Muscle layer of duodenum (tissue), 2 donors: ENCODE results near the gene PTCD3.
A peak's percentile ranks its signal among the peaks of the same experiment; 100 is the strongest.

Experiments
- H3K27ac ChIP-seq: one replicate; pipeline ENCODE4 v1.7.0; 2013; ENCODE audit warnings: mild to moderate bottlenecking, low read length
- H3K27me3 ChIP-seq: one replicate; pipeline ENCODE4 v1.7.0; 2013; ENCODE audit warnings: low read depth, mild to moderate bottlenecking, control low read depth, low read length
- H3K36me3 ChIP-seq, 2 donors: one replicate each; pipeline ENCODE4 v1.7.0; 2013; ENCODE audit warnings: low read length in 2 of 2, control low read depth in 1 of 2, mild to moderate bottlenecking in 1 of 2; ENCODE audit not compliant: insufficient read depth in 2 of 2, control insufficient read depth in 1 of 2
- H3K4me1 ChIP-seq, 2 donors: one replicate each; pipeline ENCODE4 v1.7.0; 2013; ENCODE audit warnings: low read length in 2 of 2, mild to moderate bottlenecking in 2 of 2, control low read depth in 1 of 2, moderate library complexity in 1 of 2; ENCODE audit not compliant: insufficient read depth in 2 of 2, control insufficient read depth in 1 of 2
- H3K4me3 ChIP-seq, 2 donors: one replicate each; pipeline ENCODE4 v1.7.0; 2013; ENCODE audit warnings: low read length in 2 of 2, low read depth in 1 of 2, mild to moderate bottlenecking in 1 of 2
- H3K9me3 ChIP-seq, 2 donors: one replicate each; pipeline ENCODE4 v1.7.0; 2013; ENCODE audit warnings: low read length in 2 of 2, control low read depth in 1 of 2, mild to moderate bottlenecking in 1 of 2; ENCODE audit not compliant: control insufficient read depth in 1 of 2
- donor health status: healthy.

The PTCD3 gene

DNA sequence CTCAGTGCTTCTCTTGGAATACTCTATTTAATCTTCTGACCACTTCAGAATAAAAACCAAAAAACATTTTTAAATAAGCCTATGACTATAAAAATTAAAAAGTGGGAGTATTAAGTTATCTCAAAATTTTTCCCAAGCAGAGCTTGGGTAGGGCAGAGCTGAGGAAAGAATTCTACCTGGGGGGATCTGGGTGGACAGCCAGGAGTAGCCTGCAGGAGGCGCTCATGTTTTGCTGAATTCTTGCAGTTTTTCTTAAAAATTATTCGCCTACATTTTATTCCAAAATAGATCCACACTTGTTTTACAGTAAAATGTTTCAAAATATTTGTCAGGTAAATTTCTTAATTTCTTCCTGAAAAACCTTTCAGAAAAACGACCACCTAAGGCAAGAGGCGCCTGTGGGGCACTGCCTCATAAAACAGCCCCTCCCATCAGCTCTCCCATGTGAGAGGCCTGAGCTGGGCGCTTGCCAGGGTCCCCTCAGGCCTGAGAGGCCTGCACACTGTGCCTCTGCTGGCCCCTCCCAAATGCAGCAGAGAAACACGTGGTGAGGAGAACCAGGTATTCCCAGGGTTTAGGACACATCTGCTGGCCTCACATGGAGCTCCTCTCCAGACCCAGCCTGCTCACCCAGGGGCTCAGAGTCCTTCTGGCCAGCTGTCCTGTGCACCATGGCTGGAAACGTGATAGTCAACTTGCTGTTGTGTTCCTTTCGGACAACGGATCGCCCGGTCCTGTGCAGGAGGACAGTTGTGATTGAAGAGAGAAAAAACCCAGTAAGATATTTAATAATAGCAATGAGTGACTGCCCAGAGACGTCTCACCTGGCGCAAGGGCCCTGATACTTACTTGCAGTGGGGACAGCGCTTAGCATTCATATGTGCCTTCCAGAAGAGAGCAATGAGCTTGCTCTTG, 17.8 kb upstream of the PTCD3 start:
- Histone ChIP-seq H3K4me3 (no peak overlapping the region), H3K36me3 (peaks cover 32 to 57% of the 10 kb centered on the region in 2 donors), H3K27me3 (no peaks in the 10 kb centered on the region), H3K4me1 (no peaks in the 10 kb centered on the region), H3K27ac (no peak overlapping the region), H3K9me3 (no peaks in the 10 kb centered on the region)

DNA sequence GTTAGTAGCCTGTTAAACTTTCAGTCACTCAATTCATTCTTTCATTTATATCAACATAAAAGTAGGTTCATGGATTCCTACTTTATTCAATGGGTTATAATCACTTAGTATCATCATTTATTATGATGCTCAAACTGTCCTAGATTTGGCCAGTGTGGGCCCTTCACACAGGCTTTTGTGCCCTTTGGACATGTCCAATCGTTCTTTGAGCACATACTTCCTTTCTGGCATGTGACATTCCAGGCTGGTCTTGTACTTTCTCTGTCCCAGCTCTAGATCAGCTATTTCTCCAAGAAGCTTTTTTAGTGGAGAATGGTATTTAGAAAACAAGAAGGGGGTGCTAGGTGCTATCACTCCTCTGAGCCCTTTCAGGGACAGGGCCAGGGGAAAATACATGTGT, 11.8 kb upstream of the PTCD3 start:
- H3K36me3 ChIP-seq = peaks cover 34 to 66% of the 10 kb centered on the region in 2 donors
- no peaks in the 10 kb centered on the region for H3K27me3 ChIP-seq
- H3K4me1 ChIP-seq = no peaks in the 10 kb centered on the region
- no peak overlapping the region for H3K4me3 ChIP-seq
- H3K27ac ChIP-seq = no peak overlapping the region
- no peaks in the 10 kb centered on the region for H3K9me3 ChIP-seq

DNA sequence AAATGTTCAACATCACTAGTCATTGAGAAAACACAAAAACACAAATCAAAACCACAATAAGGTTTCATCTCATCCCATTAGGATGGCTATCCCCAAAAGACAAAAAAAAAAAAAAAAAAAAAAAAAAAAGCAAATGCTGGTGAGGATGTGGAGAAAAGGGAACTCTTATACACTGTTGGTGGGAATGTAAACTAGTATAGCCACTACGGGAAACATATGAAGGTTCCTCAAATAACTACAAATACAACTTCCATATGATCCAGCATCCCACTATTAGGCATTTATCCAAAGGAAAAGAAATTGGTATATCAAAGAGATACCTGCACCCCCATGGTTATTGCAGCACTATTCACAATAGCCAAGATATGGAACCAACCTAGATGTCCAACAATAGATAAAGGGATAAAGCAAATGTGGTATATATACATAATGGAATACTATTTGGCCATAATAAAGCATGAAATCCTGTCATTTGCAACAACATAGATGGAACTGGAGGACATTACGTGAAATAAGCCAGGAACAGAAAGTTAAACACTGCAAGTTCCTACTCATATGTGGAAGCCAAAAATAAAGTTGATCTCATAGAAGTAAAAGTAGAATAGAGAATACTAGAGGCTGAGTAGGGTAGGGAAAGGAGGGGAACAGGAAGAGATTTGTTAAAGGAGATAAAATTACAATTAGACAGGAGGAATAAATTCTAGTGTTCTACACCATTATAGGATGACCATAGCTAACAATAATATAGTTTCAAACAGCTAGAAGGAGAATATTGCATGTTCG, 8.7 kb upstream of the PTCD3 start:
- no peak overlapping the region for H3K4me3 ChIP-seq
- H3K27ac ChIP-seq = no peak overlapping the region
- H3K27me3 ChIP-seq = no peaks in the 10 kb centered on the region
- H3K36me3 ChIP-seq = peaks cover 41 to 62% of the 10 kb centered on the region in 2 donors
- no peaks in the 10 kb centered on the region for H3K4me1 ChIP-seq
- no peaks in the 10 kb centered on the region for H3K9me3 ChIP-seq

DNA sequence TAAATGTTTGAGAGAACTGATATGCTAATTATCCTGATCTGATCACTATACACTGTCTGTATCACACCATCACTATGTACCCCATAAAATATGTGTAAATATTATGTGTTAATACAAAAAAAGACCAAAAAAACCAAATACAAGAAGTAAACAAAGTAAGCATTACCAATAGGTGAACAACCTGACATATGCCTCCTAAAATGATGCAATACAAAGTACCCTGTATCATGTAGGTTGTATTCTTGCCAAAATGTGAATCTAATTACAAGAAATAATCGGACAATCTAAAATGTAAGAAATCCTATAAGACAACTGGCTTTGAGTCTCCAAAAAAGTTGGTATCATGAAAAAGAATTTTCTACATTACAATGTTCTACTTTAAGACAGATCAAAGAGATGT, 8.1 kb upstream of the PTCD3 start:
- Histone ChIP-seq H3K36me3 (peaks cover 45 to 63% of the 10 kb centered on the region in 2 donors), H3K4me1 (no peaks in the 10 kb centered on the region)

DNA sequence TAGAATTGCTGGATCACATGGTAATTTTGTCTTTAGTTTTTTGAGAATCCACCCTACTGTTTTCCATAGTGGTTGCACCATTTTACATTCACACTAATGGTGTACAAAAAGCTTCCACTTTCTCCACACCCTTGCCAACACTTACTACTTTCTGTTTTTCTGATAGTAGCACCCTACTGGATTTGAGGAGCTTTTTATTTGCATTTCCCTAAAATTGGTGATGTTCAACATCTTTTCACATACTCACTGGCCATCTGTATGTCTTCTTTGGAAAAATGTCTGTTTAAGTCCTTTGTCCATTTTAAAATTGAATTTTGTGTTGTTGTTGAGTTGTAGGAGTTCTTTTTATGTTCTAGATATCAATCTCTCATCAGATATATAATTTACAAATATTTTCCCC, 3.9 kb upstream of the PTCD3 start:
- Histone ChIP-seq H3K4me1 (peaks cover 5 to 22% of the 10 kb centered on the region in 2 donors), H3K4me3 (no peak overlapping the region), H3K27ac (no peak overlapping the region), H3K36me3 (peaks cover 34 to 37% of the 10 kb centered on the region in 2 donors), H3K9me3 (no peaks in the 10 kb centered on the region), H3K27me3 (no peaks in the 10 kb centered on the region)

More for the DNA sequence above, 8.1 kb upstream of the PTCD3 start:
- Histone ChIP-seq H3K27me3 (no peaks in the 10 kb centered on the region), H3K4me3 (no peak overlapping the region), H3K27ac (no peak overlapping the region), H3K9me3 (no peaks in the 10 kb centered on the region)

DNA sequence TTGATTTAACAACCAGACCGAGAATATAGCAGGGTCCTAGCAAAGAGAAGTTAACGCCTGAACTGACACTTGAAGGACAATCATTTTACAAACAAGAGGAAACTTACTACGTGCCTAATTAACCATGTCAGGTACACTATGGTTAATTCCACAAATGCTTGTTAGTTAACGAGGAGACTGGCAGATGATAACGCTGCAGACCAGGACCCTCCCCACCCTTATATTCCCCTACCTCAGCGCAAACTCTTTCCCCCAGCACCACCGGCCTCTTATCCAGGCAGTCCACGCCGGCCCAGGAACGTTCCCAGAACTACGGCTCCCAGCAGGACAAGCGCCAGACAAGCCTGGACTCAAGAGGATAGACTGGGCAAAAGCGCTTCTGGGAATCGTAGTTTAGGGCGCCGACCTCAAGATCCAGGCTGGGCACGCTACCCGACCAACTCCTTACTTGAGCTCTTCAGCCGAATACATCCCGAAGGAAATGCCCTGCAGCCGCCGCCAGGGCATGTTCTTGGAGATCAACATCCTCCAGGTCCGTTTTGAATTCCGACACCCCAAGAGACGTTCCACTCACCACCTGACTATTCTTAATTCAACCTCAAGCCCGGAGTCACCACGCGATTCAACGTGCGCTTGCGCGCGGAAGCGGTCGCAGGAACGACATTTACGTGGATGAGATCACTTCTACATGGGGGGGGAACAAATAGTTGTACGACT, 625 bp upstream of the PTCD3 start, which contains the start of gene POLR1A:
POLR1A (minus strand) TSS at position 635 of the 717 bp plus-strand sequence; CDS start at position 525, 110 bp downstream.
- Histone ChIP-seq H3K4me3 (peak within 1 kb of the TSS; percentile 93 to 100), H3K27me3 (no peaks in the 10 kb centered on the region), H3K9me3 (no peaks in the 10 kb centered on the region), H3K4me1 (peaks cover 11 to 31% of the 10 kb centered on the region in 2 donors), H3K36me3 (peaks cover 13 to 21% of the 10 kb centered on the region in 2 donors), H3K27ac (peak within 1 kb of the TSS; percentile 96)

DNA sequence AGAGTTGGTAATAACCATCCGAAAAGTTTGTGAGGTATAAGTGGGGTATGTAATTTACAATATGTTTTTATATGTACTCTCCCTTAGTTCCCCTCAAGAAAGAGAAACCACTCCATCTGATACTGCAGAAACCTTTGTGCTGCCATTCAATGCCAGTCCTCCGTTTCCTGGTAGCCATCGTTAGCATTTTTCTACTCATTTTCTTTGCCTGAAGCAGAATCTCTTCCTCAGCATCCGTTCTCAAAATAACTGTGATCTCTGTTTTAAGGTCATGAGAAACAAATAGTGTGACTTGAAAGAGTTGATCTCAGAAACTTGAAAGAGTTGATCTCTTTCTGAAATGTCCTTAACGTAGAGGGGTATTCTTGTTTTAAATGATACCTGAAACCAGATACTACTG, 996 bp downstream of the PTCD3 start:
- H3K9me3 ChIP-seq = no peaks in the 10 kb centered on the region
- peak overlapping the region; percentile 96 for H3K27ac ChIP-seq
- peaks cover 16 to 28% of the 10 kb centered on the region in 2 donors for H3K36me3 ChIP-seq

DNA sequence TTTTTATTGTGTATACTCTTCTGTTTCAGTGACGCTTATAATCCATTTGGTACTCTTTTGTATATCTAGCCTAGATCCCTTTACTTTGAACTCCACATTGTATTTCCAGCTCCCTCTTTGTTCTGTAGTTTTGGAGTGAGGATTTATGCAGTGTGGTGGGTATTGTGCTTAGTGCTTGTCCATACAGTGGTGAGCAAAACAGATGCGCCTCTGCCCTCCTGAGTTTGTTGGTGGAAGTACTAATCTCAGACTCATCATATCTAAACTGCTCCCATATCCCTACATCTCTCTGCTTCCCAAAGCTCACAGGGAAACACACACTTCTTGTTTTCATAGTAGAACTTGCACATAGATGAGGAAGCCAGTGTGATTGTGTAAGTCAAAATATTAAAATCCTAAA, 12.1 kb downstream of the PTCD3 start:
- Histone ChIP-seq H3K4me1 (peaks cover 0 to 24% of the 10 kb centered on the region in 2 donors), H3K36me3 (peaks cover 58 to 81% of the 10 kb centered on the region in 2 donors), H3K27ac (no peak overlapping the region), H3K4me3 (no peak overlapping the region), H3K27me3 (no peaks in the 10 kb centered on the region), H3K9me3 (no peaks in the 10 kb centered on the region)

More for the DNA sequence above, 996 bp downstream of the PTCD3 start:
- Histone ChIP-seq H3K27me3 (no peaks in the 10 kb centered on the region), H3K4me1 (peaks cover 11 to 31% of the 10 kb centered on the region in 2 donors), H3K4me3 (peak overlapping the region; percentile 93 to 100)

DNA sequence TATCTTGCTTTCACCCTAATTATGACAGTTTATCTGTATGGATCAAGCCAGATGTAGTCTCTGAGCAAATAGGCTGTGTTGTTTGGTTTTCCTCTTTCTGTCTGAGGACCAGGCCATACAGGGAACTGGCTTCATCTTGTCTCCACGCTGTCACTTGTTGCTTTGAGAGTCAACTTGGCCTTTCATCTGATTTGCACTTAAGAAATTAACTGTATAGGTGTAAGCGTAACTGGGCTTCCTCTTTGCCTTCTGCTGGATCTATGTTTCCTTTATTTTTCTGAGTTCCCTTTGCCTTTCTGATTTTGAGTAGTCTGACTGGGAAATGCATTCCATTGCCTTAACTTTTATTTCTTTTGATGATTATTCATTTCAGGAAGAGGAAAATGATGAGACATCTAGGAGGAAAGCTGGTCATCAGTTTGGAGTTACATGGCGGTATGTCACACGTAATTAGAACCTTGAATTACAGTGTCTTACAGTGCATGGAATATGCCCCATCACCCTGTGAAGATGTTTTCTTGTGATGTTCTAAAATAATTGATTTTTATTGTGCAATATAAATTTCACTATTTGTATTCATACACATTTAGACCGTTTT, 17.4 kb downstream of the PTCD3 start:
- Histone ChIP-seq H3K36me3 (peaks cover 76 to 97% of the 10 kb centered on the region in 2 donors), H3K27me3 (no peaks in the 10 kb centered on the region)

DNA sequence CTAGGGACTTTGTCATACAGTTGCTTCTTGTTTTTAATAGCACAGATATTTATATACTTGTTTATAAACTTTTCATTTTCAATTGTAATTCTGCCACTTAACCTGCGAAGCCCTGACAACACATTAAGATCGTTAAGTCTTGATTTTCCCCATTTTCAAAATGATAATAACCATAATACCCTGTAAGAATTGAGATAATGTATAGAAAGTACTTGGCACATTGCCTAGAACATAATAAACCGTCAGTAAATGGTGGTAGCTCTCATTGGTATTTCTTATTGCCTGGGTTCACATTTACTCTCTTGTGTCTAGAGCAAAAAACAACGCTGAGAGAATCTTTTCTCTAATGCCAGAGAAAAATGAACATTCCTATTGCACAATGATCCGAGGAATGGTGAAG, 18.6 kb downstream of the PTCD3 start:
- H3K9me3 ChIP-seq = no peaks in the 10 kb centered on the region
- no peak overlapping the region for H3K4me3 ChIP-seq
- H3K27ac ChIP-seq = no peak overlapping the region
- H3K27me3 ChIP-seq = no peaks in the 10 kb centered on the region
- H3K4me1 ChIP-seq = no peaks in the 10 kb centered on the region
- peaks cover 74 to 97% of the 10 kb centered on the region in 2 donors for H3K36me3 ChIP-seq

More for the DNA sequence above, 17.4 kb downstream of the PTCD3 start:
- Histone ChIP-seq H3K4me3 (no peak overlapping the region), H3K9me3 (no peaks in the 10 kb centered on the region), H3K4me1 (no peaks in the 10 kb centered on the region), H3K27ac (no peak overlapping the region)
